GM18870 (cell line): ENCODE measurements around the gene UBE2Q2.
"Not testable (repeated sequence)": the region's sequence is repeated elsewhere in the genome, so short reads cannot be mapped to it uniquely, and the experiment has no call there.

Experiments
- ATAC-seq: cut with Tn5 transposase; IDR thresholded peaks from one replicate; pipeline ENCODE4 v1.9.1; 2021; ENCODE audit warnings: moderate library complexity; ENCODE audit not compliant: unreplicated experiment

The UBE2Q2 gene

GRCh38 chr15:75864213-75865059 is 21.2 kb downstream of the UBE2Q2 start:
- no peak for ATAC-seq

DNA sequence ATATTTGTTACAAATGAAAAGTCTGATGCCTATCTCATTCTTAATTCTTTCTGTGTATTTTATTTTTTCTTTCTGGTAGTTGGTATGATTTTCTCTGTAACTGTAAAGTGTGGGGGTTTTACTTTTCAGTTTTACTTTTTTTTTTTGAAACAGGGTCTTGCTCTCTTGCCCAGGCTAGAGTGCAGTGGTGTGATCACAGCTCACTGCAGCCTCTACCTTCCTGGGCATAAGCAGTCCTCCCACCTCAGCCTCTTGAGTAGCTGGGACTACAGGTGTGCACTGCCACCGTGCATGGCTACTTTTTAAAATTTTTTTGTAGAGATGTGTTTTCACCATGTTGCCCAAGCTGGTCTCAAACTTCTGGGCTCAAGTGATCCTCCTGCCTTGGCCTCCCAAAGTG is 22.8 kb downstream of the UBE2Q2 start:
- not testable (repeated sequence) for ATAC-seq

- ATAC-seq: no peak
These were observed 23.7 kb downstream of the UBE2Q2 start for GRCh38 chr15:75866916-75867315.

DNA sequence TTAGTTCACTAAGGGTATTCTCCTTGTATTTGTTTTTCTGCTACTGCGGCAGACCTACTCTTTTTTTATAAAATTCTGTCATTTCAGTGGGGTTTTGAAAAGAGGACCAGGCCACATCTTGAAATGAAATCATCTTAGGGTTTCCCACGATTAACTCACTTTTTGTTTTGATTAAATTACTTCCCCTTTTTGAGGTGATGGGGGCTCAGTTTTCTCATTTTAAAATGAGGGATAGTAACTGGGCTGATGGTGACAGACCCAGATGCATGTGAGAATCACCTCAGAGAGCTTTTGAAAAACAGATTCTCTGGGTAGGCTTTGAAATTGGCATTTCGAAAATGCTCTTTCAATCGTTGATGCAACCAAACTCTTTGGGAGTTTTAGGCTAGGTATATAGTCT is 24.2 kb downstream of the UBE2Q2 start:
- no peak for ATAC-seq

DNA sequence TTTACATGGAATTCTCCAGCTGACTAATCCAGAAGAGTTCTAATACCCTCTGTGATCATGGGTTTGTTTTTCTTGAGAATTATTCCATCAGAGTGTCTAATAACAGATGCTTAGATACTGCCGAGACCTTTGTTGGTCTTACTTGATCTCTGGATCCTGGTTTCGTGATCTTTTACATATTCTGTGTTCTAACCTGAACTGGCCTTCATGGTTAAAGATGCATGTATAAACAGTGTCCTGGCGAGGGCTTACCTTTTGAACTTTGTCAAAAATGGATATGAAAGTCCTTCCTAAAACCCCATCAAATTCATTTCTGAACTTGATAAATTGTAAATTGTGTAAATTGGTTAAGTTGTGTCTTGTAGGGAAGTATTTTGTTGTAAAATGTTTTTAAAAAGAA is 24.8 kb downstream of the UBE2Q2 start:
- ATAC-seq: no peak

DNA sequence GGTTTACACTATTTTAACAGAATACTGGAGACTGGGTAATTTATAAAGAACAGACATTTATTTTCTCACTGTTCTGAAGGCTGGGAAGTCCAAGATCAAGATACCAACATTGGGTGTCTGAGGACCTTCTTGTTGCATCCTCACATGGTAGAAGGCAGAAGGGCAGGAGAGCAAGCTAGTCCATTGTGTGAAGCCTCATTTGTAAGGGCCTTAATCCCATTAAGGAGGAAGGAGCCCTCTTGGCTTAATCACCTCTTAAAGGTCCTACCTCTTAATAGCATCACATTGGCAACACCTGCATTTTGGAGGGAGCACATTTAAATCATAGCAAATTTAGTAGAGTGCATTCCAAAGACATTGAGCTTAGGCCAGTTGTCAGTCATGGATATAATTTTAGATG is 26.2 kb downstream of the UBE2Q2 start:
- ATAC-seq: no peak

DNA sequence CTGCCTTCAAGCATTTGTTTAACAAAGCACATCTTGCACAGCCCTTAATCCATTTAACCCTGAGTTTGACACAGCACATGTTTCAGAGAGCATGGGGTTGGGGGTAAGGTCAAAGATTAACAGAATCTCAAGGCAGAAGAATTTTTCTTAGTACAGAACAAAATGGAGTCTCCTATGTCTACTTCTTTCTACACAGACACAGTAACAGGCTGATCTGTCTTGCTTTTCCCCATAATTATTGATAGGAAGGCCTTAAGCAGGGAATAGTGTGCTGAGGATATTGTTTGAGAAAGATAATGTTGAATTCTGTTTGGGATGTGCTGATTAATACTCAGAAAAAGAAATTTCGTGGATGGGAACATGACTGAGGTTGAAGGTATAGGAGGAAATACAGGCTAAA is 28.3 kb downstream of the UBE2Q2 start:
- ATAC-seq: not testable (repeated sequence)

- no peak for ATAC-seq
These were observed 29.2 kb downstream of the UBE2Q2 start for GRCh38 chr15:75872403-75872990.

- no peak for ATAC-seq
These were observed 40.8 kb downstream of the UBE2Q2 start for GRCh38 chr15:75884041-75884440.

DNA sequence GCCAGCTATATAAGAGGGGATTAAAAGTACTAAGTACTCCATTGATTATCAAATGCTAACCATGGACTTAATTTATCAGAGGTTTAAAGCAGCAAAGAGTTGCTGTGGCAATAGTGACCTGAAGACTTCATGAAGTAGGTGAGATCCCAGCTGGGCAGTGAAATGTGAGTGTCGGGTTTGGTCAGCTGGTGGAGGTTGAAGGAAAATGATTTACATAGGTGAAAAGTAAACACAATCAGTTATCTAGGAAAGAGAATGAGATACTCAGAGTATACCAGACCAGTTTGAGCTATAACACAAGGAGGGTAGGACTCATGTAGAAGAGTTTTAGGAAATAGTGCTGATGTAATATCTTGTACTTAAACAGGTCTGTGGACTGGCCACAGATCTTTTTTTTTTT is 43.9 kb downstream of the UBE2Q2 start:
- ATAC-seq: no peak

DNA sequence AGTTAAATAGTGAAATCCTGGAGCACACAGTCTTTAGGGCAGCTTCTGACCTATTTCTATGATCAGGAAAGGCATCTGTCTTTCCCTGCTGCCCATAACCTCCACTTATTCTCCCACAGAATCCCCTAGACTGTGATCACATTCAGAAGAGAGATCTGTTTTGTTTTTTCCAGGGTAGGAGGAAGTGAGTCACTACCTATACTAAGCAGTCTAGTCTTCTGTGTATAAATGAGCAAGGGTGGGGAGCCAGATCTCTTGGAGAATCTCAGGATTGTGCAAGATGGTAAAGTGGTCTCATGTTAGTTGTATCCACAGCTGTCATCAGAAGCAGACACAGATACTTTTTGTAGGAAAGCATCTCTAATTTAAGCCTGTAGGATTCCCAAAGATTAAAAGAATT is 48.6 kb downstream of the UBE2Q2 start:
- ATAC-seq: no peak

GRCh38 chr15:75895731-75896130 is 52.5 kb downstream of the UBE2Q2 start:
- ATAC-seq: no peak

GRCh38 chr15:75900577-75900976 is 57.3 kb downstream of the UBE2Q2 start:
- no peak for ATAC-seq

DNA sequence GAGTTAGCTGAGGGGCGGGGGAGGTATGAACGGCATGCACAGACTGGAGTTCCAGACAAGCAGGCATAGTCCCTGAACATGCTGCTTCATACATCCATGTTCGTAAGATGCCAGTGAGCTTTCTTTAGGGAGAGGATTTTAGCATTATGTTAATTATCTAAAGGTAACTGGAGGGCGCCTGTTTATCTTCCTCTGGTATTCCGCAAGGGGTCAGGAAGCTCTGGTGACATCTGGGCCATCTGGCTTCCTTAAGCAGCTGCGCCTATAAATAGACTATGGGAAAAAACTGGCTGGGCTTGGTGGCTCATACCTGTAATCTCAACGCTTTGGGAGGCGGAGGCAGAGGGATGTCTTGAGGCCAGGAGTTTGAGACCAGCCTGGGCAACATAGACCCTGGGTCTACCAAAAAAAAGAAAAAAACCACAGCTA is 58.9 kb downstream of the UBE2Q2 start:
- no peak for ATAC-seq

DNA sequence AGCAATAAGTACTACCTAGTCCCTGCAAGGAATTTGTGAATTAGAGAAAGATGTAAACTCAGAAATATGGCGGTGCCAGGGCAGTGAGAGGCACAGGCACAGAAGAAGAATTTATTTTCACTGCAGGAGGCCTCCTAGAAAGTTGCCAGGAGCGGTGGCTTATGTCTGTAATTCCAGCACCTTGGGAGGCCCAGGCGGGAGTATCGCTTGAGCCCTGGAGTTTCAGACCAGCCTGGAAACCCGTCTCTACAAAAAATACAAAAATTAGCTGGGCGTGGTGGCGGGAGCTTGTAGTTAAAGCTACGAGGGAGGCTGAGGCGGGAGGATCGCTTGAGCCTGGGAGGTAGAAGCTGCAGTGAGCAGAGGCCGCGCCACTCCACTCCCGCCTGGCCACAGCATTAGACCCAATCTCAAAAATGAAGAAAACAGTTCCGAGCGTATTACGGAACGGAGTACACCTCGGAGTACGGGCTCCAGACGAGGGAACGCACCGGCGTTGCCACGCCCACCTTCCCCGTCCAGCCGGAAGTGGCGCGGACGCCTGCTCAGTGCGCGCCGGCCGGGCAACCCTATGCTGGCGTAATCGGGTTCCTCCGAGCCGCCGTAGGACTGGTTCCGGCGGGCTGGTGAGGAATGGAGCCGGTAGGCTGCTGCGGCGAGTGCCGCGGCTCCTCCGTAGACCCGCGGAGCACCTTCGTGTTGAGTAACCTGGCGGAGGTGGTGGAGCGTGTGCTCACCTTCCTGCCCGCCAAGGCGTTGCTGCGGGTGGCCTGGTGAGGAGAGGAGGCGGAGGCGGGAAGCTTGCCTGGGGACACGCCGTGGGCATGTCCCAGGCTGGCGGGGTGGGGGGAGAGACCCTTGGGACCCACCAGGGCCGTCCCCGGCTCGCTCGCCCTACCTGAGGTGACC is 60.3 kb downstream of the UBE2Q2 start, which contains the start of gene FBXO22:
Gene FBXO22, plus strand, starts transcription at position 548 of the 909 bp plus-strand sequence. Its CDS starts 86 bp downstream, at position 634.
- ATAC-seq: peak; percentile 84

DNA sequence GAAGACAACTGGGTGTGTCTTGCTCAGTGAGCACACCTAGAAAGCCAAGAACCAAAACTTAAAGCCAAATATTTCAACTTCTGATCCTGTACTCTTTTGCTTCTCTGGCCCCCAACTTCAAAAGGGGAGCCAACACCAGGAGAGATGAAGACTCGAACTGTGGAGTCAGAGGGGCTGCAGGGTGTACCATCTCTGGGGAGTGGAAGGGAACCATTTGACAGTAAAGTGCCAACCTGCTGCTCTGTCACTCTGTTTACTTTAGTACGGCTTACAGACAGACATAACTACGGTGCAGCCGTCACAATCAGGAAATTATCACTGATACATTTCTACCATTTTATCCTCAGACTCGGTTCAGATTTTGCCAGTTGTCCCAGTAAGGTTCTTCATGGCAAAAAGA is 62.0 kb downstream of the UBE2Q2 start:
- no peak for ATAC-seq

GRCh38 chr15:75910355-75910754 is 67.1 kb downstream of the UBE2Q2 start:
- not testable (repeated sequence) for ATAC-seq

DNA sequence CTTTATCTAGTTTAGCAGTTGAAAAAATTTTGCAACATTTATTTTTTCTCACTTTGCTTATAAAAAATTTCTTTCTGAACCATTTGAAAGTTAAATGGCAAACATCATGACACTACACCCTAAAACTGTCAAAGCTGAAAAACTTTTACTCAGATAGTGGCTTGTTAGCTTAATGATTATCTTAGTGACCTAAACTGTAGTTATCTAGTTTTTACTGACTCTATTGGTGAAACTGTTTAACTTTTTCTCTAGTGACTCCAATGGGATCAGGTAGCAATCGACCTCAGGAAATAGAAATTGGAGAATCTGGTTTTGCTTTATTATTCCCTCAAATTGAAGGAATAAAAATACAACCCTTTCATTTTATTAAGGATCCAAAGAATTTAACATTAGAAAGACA is 73.7 kb downstream of the UBE2Q2 start:
- no peak for ATAC-seq

DNA sequence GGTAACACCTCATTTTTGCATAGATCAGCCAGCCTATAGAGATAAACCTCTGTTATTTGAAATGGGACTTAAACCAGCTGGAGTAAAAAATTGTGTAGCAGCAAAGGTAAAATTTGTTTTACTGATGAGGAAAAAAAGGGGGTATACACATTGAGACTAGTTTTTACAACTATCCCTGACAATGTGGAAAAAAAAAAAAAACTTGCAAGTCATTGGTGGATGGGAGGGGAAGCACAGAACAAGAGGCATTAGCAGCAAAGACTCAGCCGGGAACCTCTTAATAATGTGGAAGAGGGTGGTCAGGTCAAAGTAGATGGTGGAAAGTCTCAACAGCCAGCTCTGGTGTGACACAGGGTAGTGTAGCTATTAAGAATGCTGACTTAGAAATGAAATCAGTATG is 74.9 kb downstream of the UBE2Q2 start:
- ATAC-seq: no peak

GRCh38 chr15:75920079-75920478 is 76.8 kb downstream of the UBE2Q2 start:
- no peak for ATAC-seq
